ENCODE measurements around the gene RNF222. TPM values are rescaled to one million over a fixed set of nuclear protein-coding genes. Genes with fewer than 3 reads are reported as not detected.
"Not testable (repeated sequence)": the region's sequence is repeated elsewhere in the genome, so short reads cannot be mapped to it uniquely, and the experiment has no call there.

RNF222 gene
- polyA plus RNA-seq, 1 of the 3 experiments (the other 2 are of a cell fraction): not detected

DNA sequence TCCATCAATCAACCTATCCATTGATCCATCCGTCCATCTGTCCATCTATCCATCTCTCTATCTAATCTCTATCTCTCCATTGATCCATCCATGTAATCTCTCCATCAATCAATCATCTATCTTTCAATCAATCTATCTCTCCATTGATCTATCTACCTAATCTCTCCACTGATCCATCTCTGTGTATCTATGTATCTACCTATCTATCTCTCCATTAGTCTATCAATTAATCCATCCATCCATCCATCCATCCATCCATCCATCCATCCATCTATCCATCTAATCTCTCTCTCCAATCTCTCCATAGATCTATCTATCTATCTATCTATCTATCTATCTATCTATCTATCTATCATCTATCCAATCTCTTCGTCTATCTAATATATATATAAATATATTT, 3.5 kb upstream of the RNF222 start (continued):
- TF ChIP-seq EZH2phosphoT487 (IDR thresholded peaks at IDR 0.05; ENCODE audit: borderline replicate concordance, low read depth) (no peak), TEAD4 (IDR thresholded peaks at IDR 0.05; ENCODE audit: borderline replicate concordance, insufficient read depth) (no peak), GATA2 (CRISPR knock-in tag; IDR thresholded peaks at IDR 0.05) (no peak)

DNA sequence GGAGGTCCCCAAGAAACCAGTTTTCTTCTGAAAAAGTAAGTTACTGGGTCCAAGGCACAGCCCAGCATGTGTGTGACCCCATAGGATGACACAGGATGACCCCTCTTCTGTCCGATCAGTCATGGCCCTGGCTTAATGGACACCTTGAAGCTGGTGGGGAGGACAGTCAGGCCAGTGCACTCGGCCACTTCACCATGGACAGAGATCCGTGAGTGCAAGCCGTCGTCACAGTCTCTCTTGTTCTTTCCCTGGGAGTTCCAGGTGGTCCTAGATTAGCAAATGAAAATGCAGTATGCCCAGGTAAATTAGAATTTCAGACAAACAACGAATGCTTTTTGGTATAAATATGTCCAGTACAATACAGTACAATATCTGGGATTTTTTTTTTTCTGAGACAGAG, 1.4 kb upstream of the RNF222 start:
- 37% methylated on average over 6 of the region's 6 CpGs for WGBS (ENCODE audit: low lambda C conversion rate)
- H3K4me3 ChIP-seq (ENCODE audit: low read depth in 2 of 2, low read length in 1 of 2): no peak overlapping the region
- H3K27me3 ChIP-seq (ENCODE audit: insufficient read depth): peaks cover 26% of the 10 kb centered on the region; the same call in 1 of the 2 replicates
- H3F3A ChIP-seq (replicated peaks; ENCODE audit: insufficient read depth): no peaks in the 10 kb centered on the region
- no peak overlapping the region for H2AFZ ChIP-seq (ENCODE audit: low read depth)
- no peaks in the 10 kb centered on the region for H3K9me2 ChIP-seq
- TF ChIP-seq SIN3A (IDR thresholded peaks at IDR 0.05; ENCODE audit: borderline replicate concordance, low read depth, low read length): no peak
- TF ChIP-seq, protein P1, sequence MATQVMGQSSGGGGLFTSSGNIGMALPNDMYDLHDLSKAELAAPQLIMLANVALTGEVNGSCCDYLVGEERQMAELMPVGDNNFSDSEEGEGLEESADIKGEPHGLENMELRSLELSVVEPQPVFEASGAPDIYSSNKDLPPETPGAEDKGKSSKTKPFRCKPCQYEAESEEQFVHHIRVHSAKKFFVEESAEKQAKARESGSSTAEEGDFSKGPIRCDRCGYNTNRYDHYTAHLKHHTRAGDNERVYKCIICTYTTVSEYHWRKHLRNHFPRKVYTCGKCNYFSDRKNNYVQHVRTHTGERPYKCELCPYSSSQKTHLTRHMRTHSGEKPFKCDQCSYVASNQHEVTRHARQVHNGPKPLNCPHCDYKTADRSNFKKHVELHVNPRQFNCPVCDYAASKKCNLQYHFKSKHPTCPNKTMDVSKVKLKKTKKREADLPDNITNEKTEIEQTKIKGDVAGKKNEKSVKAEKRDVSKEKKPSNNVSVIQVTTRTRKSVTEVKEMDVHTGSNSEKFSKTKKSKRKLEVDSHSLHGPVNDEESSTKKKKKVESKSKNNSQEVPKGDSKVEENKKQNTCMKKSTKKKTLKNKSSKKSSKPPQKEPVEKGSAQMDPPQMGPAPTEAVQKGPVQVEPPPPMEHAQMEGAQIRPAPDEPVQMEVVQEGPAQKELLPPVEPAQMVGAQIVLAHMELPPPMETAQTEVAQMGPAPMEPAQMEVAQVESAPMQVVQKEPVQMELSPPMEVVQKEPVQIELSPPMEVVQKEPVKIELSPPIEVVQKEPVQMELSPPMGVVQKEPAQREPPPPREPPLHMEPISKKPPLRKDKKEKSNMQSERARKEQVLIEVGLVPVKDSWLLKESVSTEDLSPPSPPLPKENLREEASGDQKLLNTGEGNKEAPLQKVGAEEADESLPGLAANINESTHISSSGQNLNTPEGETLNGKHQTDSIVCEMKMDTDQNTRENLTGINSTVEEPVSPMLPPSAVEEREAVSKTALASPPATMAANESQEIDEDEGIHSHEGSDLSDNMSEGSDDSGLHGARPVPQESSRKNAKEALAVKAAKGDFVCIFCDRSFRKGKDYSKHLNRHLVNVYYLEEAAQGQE (IDR thresholded peaks at IDR 0.05; ENCODE audit: low read depth, low read length): 0 out of 2 replicates have a peak, but pooled peaks have one; percentile 22
- no peaks in the 10 kb centered on the region for H3K36me3 ChIP-seq (replicated peaks in 1 of 2; ENCODE audit: control insufficient read depth in 1 of 2, insufficient read depth in 2 of 2, low read length in 1 of 2)
- CTCF ChIA-PET: interaction anchor here (1.8 to 2.3 kb wide), 3 partner anchors 11 to 387 kb away, joined by 6 to 10 read pairs (median 7); no protein-coding TSS in a partner anchor
- no peaks in the 10 kb centered on the region for H4K20me1 ChIP-seq (ENCODE audit: insufficient read depth)
- H3K4me1 ChIP-seq (ENCODE audit: control insufficient read depth in 1 of 2, insufficient read depth in 2 of 2, low read depth in 1 of 2, low read length in 1 of 2): no peaks in the 10 kb centered on the region
- no peaks in the 10 kb centered on the region for H3K9me3 ChIP-seq
- H3K79me2 ChIP-seq (ENCODE audit: insufficient read depth): no peaks in the 10 kb centered on the region
- no peak overlapping the region for H3K27ac ChIP-seq (ENCODE audit: low read depth in 2 of 2, low read length in 1 of 2)
- POLR2A ChIA-PET: no interaction called here
- DNase-seq: no peak
- no peak overlapping the region for H3K9ac ChIP-seq
- H3K4me2 ChIP-seq: no peak overlapping the region

DNA sequence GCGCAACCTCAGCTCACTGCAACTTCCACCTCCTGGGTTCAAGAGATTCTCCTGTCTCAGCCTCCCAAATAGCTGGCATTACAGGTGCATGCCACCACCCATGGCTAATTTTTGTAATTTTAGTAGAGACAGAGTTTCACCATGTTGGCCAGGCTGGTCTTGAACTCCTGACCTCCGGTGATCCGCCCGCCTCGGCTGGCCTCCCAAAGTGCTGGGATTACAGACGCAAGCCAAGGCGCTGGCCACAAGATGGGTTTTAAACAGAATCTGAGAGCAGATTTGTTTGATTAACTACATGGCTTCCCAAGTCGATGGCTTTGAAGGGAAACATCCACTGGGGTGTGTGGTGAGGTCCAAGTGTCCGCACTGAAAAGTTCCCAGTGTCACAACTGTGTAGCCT, 3.1 kb downstream of the RNF222 start:
- CTCF ChIA-PET: interaction anchor here (1.0 to 2.7 kb wide), 4 partner anchors 12 to 391 kb away, joined by 3 to 16 read pairs (median 9); partner anchors contain the start of gene RPL26
- H3K9me3 ChIP-seq; H3K27ac ChIP-seq (ENCODE audit: low read depth in 2 of 2, low read length in 1 of 2); H3K9ac ChIP-seq; DNase-seq; H2AFZ ChIP-seq (ENCODE audit: low read depth); POLR2A ChIA-PET; H3K4me1 ChIP-seq (ENCODE audit: control insufficient read depth in 1 of 2, insufficient read depth in 2 of 2, low read depth in 1 of 2, low read length in 1 of 2); H3K4me2 ChIP-seq; H3K9me2 ChIP-seq; H3F3A ChIP-seq (replicated peaks; ENCODE audit: insufficient read depth); H4K20me1 ChIP-seq (ENCODE audit: insufficient read depth); H3K79me2 ChIP-seq (ENCODE audit: insufficient read depth); H3K4me3 ChIP-seq (ENCODE audit: low read depth in 2 of 2, low read length in 1 of 2); H3K36me3 ChIP-seq (replicated peaks in 1 of 2; ENCODE audit: control insufficient read depth in 1 of 2, insufficient read depth in 2 of 2, low read length in 1 of 2): not testable (repeated sequence)
- peaks cover 26% of the 10 kb centered on the region; the same call in 1 of the 2 replicates for H3K27me3 ChIP-seq (ENCODE audit: insufficient read depth)
- 45% methylated on average over 4 of the region's 9 CpGs for WGBS (ENCODE audit: low lambda C conversion rate)

Measured in SK-N-SH (cell line).